GM19099 (cell line): Measurements from ENCODE around the gene NBEA.

Experiments
- POLR2A ChIP-seq: IDR thresholded peaks from 3 replicates; pipeline ENCODE4 v1.6.1; 2011; ENCODE audit warnings: low read depth; ENCODE audit not compliant: insufficient read length; ENCODE audit errors: extremely low read depth

Gene NBEA

DNA sequence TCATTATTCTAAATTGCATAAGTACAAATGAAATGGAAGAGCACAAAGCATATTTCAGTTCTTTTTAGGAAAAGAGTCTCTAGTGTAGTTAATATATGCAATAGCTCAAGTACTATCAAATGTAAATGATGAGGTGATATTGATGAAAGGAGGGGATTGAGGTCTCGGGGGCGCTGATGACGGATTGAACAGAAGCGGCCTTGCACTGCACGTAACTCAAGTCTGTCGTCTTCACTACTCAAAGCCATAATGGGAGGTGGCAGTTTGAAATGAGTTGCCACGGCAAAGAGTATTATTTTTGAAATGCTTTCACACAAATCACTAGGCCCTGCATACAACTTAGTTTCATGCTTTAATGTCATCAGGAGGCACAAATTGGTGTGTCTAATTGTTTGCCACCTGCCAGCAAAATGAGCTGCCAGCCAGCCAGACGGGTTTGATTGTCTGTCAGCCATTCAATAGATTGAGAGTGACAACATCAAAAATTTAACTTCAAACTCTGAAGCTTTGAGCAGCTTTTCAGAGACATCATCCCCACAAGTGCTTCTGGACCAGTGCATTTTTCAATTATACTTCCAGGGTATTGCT is 256.6 kb downstream of the NBEA start:
- no peak for TF ChIP-seq POLR2A

GRCh38 chr13:35208587-35208986 is 266.5 kb downstream of the NBEA start:
- TF ChIP-seq POLR2A, result no peak

DNA sequence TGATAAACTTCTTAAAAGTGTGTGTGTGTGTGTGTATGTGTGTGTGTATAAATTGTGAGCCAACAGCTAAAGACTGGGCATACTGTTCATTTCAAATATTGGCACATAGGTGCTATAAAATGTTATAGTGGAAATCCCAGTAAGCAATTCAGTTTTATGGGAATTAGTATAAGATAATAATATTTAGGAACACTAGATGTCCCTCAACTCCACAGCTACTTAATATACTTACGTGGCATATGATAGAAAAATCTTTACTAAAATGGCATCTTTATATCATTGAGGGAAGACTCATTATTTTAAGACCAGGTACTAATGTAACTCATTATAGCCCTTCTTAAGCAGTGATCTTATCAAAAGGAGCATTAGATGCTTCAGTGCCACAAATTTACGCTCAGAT is 268.2 kb downstream of the NBEA start:
- TF ChIP-seq POLR2A, result no peak

DNA sequence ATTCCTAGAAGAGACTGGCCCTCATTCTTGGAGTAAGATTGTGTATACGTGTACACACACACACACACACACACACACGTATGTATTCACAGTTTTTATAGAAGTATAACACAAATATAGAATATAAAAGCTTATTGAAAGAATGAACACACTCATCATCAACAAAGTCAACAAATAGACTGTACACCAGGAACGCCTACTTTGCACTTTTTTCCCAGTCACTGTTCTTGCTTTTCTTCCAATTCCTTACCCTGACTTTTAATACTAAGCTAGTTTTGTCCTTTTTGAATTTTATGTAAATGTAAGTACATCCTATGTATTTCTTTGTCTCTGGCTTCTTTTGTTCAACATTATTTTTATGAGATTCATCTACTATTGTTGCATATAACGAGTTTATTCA is 269.9 kb downstream of the NBEA start:
- TF ChIP-seq POLR2A, result no peak

DNA sequence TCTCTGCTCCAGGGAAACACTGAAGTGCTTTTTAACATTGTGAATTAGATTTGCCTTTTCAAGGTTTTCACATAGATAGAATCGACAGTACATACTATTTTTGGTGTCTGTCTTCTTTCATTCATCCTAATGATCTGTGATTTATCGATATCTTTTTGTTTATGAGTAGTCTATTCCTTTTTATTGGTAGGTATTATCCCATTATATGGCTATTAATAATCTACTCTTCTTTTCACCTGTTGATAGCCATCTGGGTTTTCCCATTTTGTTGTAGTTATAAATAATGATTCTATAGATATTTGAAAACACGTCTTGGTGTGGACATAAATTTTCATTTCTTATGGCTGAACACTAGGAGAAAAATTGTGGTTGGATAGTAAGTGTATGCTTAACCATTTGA is 271.8 kb downstream of the NBEA start:
- no peak for TF ChIP-seq POLR2A

- no peak for TF ChIP-seq POLR2A
These were observed 274.1 kb downstream of the NBEA start for GRCh38 chr13:35216131-35216530.

GRCh38 chr13:35219021-35219420 is 277.0 kb downstream of the NBEA start:
- no peak for TF ChIP-seq POLR2A

GRCh38 chr13:35225159-35225558 is 283.1 kb downstream of the NBEA start:
- no peak for TF ChIP-seq POLR2A

- no peak for TF ChIP-seq POLR2A
These were observed 283.5 kb downstream of the NBEA start for GRCh38 chr13:35225582-35225981.

GRCh38 chr13:35228536-35228935 is 286.5 kb downstream of the NBEA start:
- no peak for TF ChIP-seq POLR2A

DNA sequence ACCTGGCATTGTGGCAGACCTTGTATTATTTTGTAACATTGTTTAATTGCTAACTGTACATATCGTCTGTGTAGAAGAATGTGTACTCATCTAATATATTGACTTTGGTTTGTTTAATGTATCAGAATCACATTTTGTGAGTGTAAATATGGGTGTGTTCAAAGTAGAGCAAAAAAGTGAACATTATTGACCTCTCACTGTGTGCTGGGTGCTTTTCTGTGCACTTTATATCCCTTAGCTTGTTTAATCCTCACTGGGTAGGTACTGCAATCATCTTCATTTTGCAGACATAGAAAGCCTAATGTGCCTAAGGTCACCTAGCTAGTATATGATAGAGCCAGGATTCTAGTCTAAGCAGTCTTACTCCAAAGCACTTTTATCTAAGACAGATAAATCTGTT is 289.4 kb downstream of the NBEA start:
- no peak for TF ChIP-seq POLR2A

DNA sequence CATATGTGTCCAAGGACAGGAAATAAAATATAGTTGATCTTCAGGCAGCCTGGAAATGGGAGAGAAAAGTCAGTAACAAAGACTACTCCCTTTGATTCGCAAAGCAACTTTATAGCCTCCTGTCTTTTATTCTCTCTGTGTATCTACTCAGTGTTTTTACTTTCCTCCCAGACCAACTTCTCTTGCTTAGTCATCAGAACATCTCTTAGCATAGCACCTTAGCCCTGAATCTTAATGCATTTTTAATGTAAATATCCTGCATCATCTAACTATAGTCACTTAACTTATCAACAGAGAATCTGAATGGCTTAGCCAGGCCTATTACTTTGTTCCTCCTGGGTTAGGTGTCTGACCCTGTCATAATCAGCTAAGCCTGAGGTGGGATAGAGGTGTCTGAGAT is 296.2 kb downstream of the NBEA start:
- no peak for TF ChIP-seq POLR2A

DNA sequence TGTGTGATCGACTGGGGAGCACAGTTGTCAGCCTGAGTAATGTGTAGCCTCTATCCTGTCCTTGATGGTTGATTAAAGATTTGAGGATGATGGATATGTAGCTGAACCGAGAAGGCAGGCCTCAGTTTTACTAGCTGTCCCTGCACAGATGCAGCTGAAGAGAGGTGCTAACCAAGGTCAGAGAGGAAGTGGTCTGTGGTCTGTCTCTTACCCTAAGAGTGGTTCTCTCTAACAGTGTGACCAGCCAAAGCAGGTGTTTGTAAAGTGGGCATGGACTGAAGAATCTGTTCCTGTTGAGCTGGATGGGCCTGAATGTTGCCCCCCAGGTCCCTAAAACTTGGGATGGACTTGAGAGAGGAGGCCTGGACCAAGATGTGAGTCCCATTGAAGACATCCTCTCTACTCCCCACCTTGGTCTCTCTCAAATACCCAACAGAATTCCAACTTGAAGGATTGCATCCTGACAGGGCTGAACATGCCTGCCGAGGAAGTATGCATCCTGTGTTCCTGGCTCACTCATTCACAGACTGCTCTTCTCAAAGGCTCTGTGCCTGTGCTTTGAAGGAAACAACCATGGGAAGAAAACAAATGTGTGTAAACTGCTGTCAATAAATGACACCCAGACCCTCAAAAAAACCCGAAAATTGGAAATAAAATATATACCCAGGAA is 310.6 kb downstream of the NBEA start:
- no peak for TF ChIP-seq POLR2A

GRCh38 chr13:35255241-35255640 is 313.2 kb downstream of the NBEA start:
- TF ChIP-seq POLR2A, result no peak

DNA sequence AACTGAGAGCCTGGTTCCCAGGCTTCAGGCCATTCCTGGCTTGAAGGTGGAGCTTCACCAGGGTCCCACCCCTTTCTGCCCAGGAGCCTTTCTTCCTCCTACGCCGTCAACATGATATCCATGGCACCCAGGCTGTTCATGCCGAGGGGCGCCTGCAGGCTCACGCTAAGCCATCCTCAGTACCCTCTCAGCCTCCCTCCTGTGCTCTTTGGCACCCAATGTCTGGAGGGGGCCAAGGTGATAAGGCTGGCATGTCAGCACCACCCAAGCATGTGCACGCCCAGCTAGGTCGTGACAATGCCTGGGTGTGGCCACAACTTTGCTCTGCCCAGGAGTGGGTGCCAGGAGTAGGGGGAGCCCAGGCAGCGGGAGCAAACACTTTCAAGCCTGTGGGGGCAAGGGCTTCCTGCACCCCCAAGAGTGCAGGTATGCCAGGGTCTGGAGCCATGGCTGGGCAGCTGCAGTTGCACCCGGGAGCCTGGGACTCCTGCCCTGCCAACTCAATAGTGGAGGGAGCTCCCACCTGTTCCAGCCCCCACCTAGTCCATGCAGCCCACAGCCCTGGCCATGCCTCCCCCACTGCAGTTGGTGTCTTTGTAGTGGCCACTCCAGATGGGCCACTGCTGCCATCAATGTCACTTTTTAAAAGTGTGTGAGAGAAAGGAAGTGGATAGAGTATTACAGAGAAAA is 314.5 kb downstream of the NBEA start:
- no peak for TF ChIP-seq POLR2A

DNA sequence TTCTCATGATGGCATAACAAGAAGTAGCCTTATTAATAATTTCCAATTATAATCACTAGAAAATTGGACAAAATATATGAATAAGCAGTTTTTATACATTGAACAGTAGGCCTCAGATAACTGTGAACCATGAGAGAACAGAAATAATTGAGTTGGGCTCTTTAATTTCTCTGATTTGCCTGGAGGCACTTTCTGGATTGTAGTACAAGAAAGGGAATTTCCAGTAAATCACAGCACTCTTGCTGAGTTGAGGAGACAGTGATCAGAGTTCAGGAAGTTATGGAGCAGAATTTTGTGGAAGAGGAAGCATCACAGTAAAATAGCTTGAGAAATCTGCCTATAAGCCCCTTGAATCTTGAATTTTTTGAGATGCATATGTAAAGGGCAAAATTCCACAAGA is 318.2 kb downstream of the NBEA start:
- TF ChIP-seq POLR2A, result no peak
